Stomach (tissue), 9 donors: ENCODE results near the gene CAMK2A. TPM values are rescaled to one million over a fixed set of nuclear protein-coding genes. Genes with fewer than 3 reads are reported as not detected.

Experiments used
- DNase-seq, 2 donors: peaks; one replicate each; pipeline versions ENCODE4 v3.0.0 to v3.0.0-alpha.2; 2013 to 2019
- H3K27ac ChIP-seq, 5 donors: fragments of 200-600 bp in 4 of 5; sonication (generic) in 4 of 5; one replicate each; pipeline ENCODE4 v1.5.1; 2013 to 2019; ENCODE audit warnings: mild to moderate bottlenecking in 1 of 5, moderate library complexity in 1 of 5
- H3K27me3 ChIP-seq, 3 donors: fragments of 200-600 bp; sonication (generic); one replicate each; pipeline ENCODE4 v1.5.1; 2017 to 2019; ENCODE audit warnings: mixed run types in 1 of 3
- H3K36me3 ChIP-seq, 4 donors: fragments of 200-600 bp; sonication (generic); 1 replicate in 3 of 4; 2 replicates in 1 of 4; pipeline ENCODE4 v1.5.1; 2016 to 2019
- H3K4me1 ChIP-seq, 4 donors: fragments of 200-600 bp; sonication (generic); one replicate each; pipeline ENCODE4 v1.5.1; 2016 to 2019
- H3K4me3 ChIP-seq, 4 donors: fragments of 200-600 bp; sonication (generic) in 3 of 4; one replicate each; pipeline ENCODE4 v1.5.1; 2016 to 2019; ENCODE audit warnings: mild to moderate bottlenecking in 1 of 4
- H3K9me3 ChIP-seq, 4 donors: fragments of 200-600 bp; sonication (generic); one replicate each; pipeline ENCODE4 v1.5.1; 2016 to 2019
- EP300 ChIP-seq: sonication (generic); formaldehyde crosslinking; IDR thresholded peaks from one replicate; pipeline ENCODE4 v1.6.1; 2017; ENCODE audit warnings: antibody characterized with exemption
- POLR2A ChIP-seq, 4 donors: fragments of 450-650 bp; IDR thresholded peaks; one replicate each; pipeline ENCODE4 v1.6.1; 2016; ENCODE audit warnings: antibody characterized with exemption in 4 of 4, control low read depth in 2 of 4, mild to moderate bottlenecking in 1 of 4, moderate library complexity in 1 of 4
- POLR2AphosphoS5 ChIP-seq, 3 donors: sonication (generic); formaldehyde crosslinking; IDR thresholded peaks; one replicate each; pipeline ENCODE4 v1.6.1; 2016; ENCODE audit warnings: antibody characterized with exemption in 3 of 3
- WGBS, 5 donors: extraction: QIAGEN DNeasy Blood & Tissue Kit in 3 of 5; methylation state at CpG; one replicate each; pipeline versions ENCODE4 v1.1.5 to v1.1.7; 2013 to 2018; 5-methylcytosine and 5-hydroxymethylcytosine counted together
- intact Hi-C: fragments of 100-400 bp; cut with DNase I; formaldehyde crosslinking; loops from one replicate; pipeline ENCODE4 v1.15.1; 2023; ENCODE audit warnings: low total_unique reads
- polyA plus RNA-seq, 3 donors: library from polyadenylated mRNA; stranded (reverse); fragments of 200-250 nt; gene quantifications; one replicate each; pipeline ENCODE4 v1.2.3, GENCODE V29; 2013
- total RNA-seq, 5 donors: library from RNA; depleted of rRNA; stranded (reverse); fragments of >200 nt; gene quantifications; one replicate each; pipeline versions ENCODE4 v1.1.0 to v1.2.3, GENCODE V29; 2014 to 2016
- TF ChIP-seq, protein P1 (sequence below), 7 experiments: fragments of 450-650 bp in 4 of 7; fragments of 200-600 bp in 3 of 7; sonication (generic) in 3 of 7; IDR thresholded peaks; one replicate each; pipeline ENCODE4 v1.5.1; 2016 to 2019; ENCODE audit warnings: antibody characterized with exemption in 7 of 7, control low read depth in 2 of 7, mild to moderate bottlenecking in 1 of 7
- donor health status: healthy with polysubstance abuse.
- donor health status: Bipolar disorder and iron deficiency.
- donor health status: healthy.

CAMK2A gene
- total and polyA plus RNA-seq, 8 donors: 0.06 to 18.3 (median 0.63) TPM; not detected in 2

GRCh38 chr5:150180241-150181026 lies 109.1 kb downstream of the CAMK2A start:
- DNase-seq: peak in 1 of 2 donors; percentile 68
- H3K36me3 ChIP-seq: no peaks in the 10 kb centered on the region
- H3K27ac ChIP-seq: peak overlapping the region; percentile 29 to 77 (median 61)
- H3K9me3 ChIP-seq: no peaks in the 10 kb centered on the region
- peaks cover 0 to 33% (median 12%) of the 10 kb centered on the region in 4 donors for H3K4me1 ChIP-seq
- H3K4me3 ChIP-seq: no peak overlapping the region
- no peak for TF ChIP-seq POLR2A (IDR thresholded peaks at IDR 0.05)
- peak in 1 of 3 donors; percentile 48 for TF ChIP-seq POLR2AphosphoS5 (IDR thresholded peaks at IDR 0.05)
- TF ChIP-seq, protein P1, sequence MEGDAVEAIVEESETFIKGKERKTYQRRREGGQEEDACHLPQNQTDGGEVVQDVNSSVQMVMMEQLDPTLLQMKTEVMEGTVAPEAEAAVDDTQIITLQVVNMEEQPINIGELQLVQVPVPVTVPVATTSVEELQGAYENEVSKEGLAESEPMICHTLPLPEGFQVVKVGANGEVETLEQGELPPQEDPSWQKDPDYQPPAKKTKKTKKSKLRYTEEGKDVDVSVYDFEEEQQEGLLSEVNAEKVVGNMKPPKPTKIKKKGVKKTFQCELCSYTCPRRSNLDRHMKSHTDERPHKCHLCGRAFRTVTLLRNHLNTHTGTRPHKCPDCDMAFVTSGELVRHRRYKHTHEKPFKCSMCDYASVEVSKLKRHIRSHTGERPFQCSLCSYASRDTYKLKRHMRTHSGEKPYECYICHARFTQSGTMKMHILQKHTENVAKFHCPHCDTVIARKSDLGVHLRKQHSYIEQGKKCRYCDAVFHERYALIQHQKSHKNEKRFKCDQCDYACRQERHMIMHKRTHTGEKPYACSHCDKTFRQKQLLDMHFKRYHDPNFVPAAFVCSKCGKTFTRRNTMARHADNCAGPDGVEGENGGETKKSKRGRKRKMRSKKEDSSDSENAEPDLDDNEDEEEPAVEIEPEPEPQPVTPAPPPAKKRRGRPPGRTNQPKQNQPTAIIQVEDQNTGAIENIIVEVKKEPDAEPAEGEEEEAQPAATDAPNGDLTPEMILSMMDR (IDR thresholded peaks at IDR 0.05): no peak
- TF ChIP-seq EP300: no peak
- intact Hi-C loops: no loop called here
- WGBS, 5 donors: 55 to 79% (median 70%) methylated on average over 17 to 18 of the region's 18 CpGs
- H3K27me3 ChIP-seq: no peaks in the 10 kb centered on the region

GRCh38 chr5:150179019-150179620 lies 110.5 kb downstream of the CAMK2A start:
- peak overlapping the region in 1 of 5 donors; percentile 75 for H3K27ac ChIP-seq
- H3K4me3 ChIP-seq: no peak overlapping the region
- no peaks in the 10 kb centered on the region for H3K9me3 ChIP-seq
- intact Hi-C loops: no loop called here
- WGBS, 5 donors: 83 to 92% (median 90%) methylated on average over 6 to 7 of the region's 7 CpGs
- peaks cover 0 to 3% (median 0%) of the 10 kb centered on the region in 3 donors for H3K27me3 ChIP-seq
- H3K36me3 ChIP-seq: no peaks in the 10 kb centered on the region
- peaks cover 0 to 32% (median 11%) of the 10 kb centered on the region in 4 donors for H3K4me1 ChIP-seq
- DNase-seq: no peak
- TF ChIP-seq EP300 (no peak), POLR2A (IDR thresholded peaks at IDR 0.05) (no peak), POLR2AphosphoS5 (IDR thresholded peaks at IDR 0.05) (no peak)
- TF ChIP-seq, protein P1 (IDR thresholded peaks at IDR 0.05): no peak

DNA sequence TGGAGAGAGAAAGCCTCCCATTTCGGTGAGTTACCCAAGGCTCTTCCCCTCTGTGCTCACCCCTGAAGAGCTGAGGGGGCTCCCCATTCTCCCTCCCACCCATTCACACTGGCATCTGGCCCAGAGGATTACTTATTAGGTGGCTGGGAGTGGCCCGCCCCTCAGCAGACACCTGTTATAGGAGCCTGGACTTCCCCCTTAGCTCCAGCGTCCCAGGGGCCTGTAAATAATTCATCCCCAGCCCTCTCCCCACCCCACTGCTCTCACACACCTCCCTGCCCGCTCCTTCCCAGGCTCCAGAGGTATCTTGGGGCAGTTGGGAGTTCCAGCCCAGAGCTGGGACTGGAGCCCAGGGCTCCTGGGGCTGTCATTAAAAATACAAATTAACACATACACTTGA lies 111.3 kb downstream of the CAMK2A start:
- TF ChIP-seq EP300: no peak
- TF ChIP-seq, protein P1 (IDR thresholded peaks at IDR 0.05): no peak
- TF ChIP-seq POLR2A (IDR thresholded peaks at IDR 0.05): no peak
- no peak for TF ChIP-seq POLR2AphosphoS5 (IDR thresholded peaks at IDR 0.05)
- H3K27ac ChIP-seq: no peak overlapping the region
- peaks cover 0 to 32% (median 11%) of the 10 kb centered on the region in 4 donors for H3K4me1 ChIP-seq
- no peak for DNase-seq
- H3K4me3 ChIP-seq: no peak overlapping the region
- 43 to 71% (median 47%) methylated on average over 4 of the region's 4 CpGs for WGBS, 5 donors
- intact Hi-C loops: no loop called here
- peaks cover 0 to 4% (median 0%) of the 10 kb centered on the region in 3 donors for H3K27me3 ChIP-seq
- no peaks in the 10 kb centered on the region for H3K9me3 ChIP-seq
- H3K36me3 ChIP-seq: no peaks in the 10 kb centered on the region

DNA sequence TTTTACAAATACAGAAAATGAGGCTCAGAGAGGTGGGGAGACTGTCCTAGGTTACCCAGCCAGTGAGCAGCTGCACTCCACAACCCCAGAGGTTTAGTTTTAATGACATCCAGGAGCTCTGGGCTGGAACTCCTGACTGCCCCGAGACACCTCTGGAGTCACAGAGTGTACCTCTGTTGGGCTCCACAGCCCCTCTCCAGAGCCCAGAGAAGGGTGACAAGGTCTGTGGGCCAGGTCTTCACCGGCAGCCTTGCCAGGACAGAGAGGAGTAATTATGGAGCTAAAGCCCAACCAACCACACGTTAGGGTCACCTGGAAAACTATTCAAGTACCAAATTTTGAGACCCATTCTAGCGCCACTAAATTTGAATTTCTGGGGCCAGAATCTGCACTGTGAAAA lies 111.9 kb downstream of the CAMK2A start:
- Histone ChIP-seq H3K27me3 (peaks cover 0 to 4% (median 0%) of the 10 kb centered on the region in 3 donors), H3K36me3 (no peaks in the 10 kb centered on the region), H3K4me1 (peaks cover 0 to 28% (median 11%) of the 10 kb centered on the region in 4 donors), H3K27ac (no peak overlapping the region), H3K4me3 (no peak overlapping the region), H3K9me3 (no peaks in the 10 kb centered on the region)
- DNase-seq: no peak
- TF ChIP-seq, protein P1 (IDR thresholded peaks at IDR 0.05): no peak
- TF ChIP-seq EP300: no peak
- TF ChIP-seq POLR2AphosphoS5 (IDR thresholded peaks at IDR 0.05): no peak
- TF ChIP-seq POLR2A (IDR thresholded peaks at IDR 0.05): no peak
- 67 to 78% (median 73%) methylated on average over 4 of the region's 4 CpGs for WGBS, 5 donors
- intact Hi-C loops: no loop called here
